Endothelial cell of hepatic sinusoid (primary cell): ENCODE measurements around the gene SERPINF2.
"Not testable (repeated sequence)": the region's sequence is repeated elsewhere in the genome, so short reads cannot be mapped to it uniquely, and the experiment has no call there.

Experiments
- in situ Hi-C: cut with HindIII; loops from 2 replicates; pipeline ENCODE4 v1.10.0; 2017; ENCODE audit warnings: low sequenced_read_pairs

The SERPINF2 gene

GRCh38 chr17:1715803-1716075 is 26.9 kb upstream of the SERPINF2 start:
- in situ Hi-C loops, result loop anchor here (10.0 kb wide), 1 partner anchor 69 kb away; no protein-coding TSS in a partner anchor

GRCh38 chr17:1716076-1716911 is 26.4 kb upstream of the SERPINF2 start:
- in situ Hi-C loops, result loop anchor here (10.0 kb wide), 1 partner anchor 69 kb away; no protein-coding TSS in a partner anchor

GRCh38 chr17:1716912-1717695 is 25.6 kb upstream of the SERPINF2 start:
- in situ Hi-C loops, result loop anchor here (10.0 kb wide), 1 partner anchor 68 kb away; no protein-coding TSS in a partner anchor

- in situ Hi-C loops, result loop anchor here (10.0 kb wide), 1 partner anchor 66 kb away; no protein-coding TSS in a partner anchor
Observed at GRCh38 chr17:1718362-1719165, 24.1 kb upstream of the SERPINF2 start.

GRCh38 chr17:1720856-1721386 is 21.8 kb upstream of the SERPINF2 start:
- in situ Hi-C loops, result no loop called here

GRCh38 chr17:1722022-1722421 is 20.6 kb upstream of the SERPINF2 start:
- in situ Hi-C loops, result not testable (repeated sequence)

GRCh38 chr17:1724351-1724868 is 18.3 kb upstream of the SERPINF2 start, which contains the start of gene WDR81:
Gene WDR81 (plus strand): TSS chr17:1724704. CDS start chr17:1724960, 256 bp downstream.
- in situ Hi-C loops, result no loop called here

- in situ Hi-C loops, result no loop called here
Observed at GRCh38 chr17:1724869-1725641, 17.6 kb upstream of the SERPINF2 start.

- in situ Hi-C loops, result no loop called here
Observed at GRCh38 chr17:1725642-1726511, 16.8 kb upstream of the SERPINF2 start.

- in situ Hi-C loops, result no loop called here
Observed at GRCh38 chr17:1726626-1727257, 15.9 kb upstream of the SERPINF2 start.

- in situ Hi-C loops, result no loop called here
Observed at GRCh38 chr17:1727258-1727789, 15.3 kb upstream of the SERPINF2 start.

GRCh38 chr17:1727876-1728630 is 14.6 kb upstream of the SERPINF2 start:
- in situ Hi-C loops, result no loop called here

GRCh38 chr17:1729966-1730325 is 12.7 kb upstream of the SERPINF2 start:
- in situ Hi-C loops, result loop anchor here (5.0 kb wide), 1 partner anchor 37 kb away; no protein-coding TSS in a partner anchor

- in situ Hi-C loops, result loop anchor here (5.0 kb wide), 1 partner anchor 37 kb away; no protein-coding TSS in a partner anchor
Observed at GRCh38 chr17:1730326-1731193, 12.1 kb upstream of the SERPINF2 start.

- in situ Hi-C loops, result loop anchor here (5.0 kb wide), 1 partner anchor 36 kb away; no protein-coding TSS in a partner anchor
Observed at GRCh38 chr17:1731194-1731506, 11.5 kb upstream of the SERPINF2 start.

GRCh38 chr17:1732241-1732832 is 10.3 kb upstream of the SERPINF2 start:
- in situ Hi-C loops, result loop anchor here (5.0 kb wide), 1 partner anchor 35 kb away; no protein-coding TSS in a partner anchor
